Activated CD4-positive, CD25-positive, alpha-beta regulatory T cell treated with anti-CD3 and anti-CD28 coated beads, Interleukin-2, amount 50 U/mL, for 16 hours (primary cell): ENCODE measurements around the gene BTBD16.
A peak's percentile ranks its signal among the peaks of the same experiment; 100 is the strongest.

ENCODE experiments used
- DNase-seq: peaks from one replicate; pipeline ENCODE4 v3.0.0-alpha.2; 2020; ENCODE audit warnings: low read depth, low spot score

The BTBD16 gene

DNA sequence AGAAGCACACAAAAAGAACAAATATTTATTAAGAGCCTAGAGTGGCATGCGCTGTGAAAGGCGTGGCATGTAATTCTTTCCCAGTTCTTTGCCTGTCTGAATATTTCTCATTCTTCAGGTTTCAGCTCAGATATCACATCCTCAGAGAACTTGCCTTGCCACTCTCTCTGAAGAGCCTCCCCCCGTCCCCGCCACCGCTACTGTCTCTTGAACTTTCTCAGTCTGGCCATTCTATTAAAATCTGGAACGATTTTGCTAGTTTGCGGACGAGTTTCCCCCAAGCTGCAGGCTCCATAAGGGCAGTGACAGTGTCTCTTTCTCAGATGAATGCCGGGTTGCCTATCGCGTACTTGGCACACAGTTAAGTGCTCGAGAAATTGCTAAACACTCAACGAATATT, 102.6 kb downstream of the BTBD16 start:
- no peak for DNase-seq

- peak; percentile 84 for DNase-seq
Observed at GRCh38 chr10:122374237-122374858, 103.3 kb downstream of the BTBD16 start, which contains the start of gene PLEKHA1. PLEKHA1 (plus strand) TSS chr10:122374708; CDS start chr10:122393201, 18,493 bp downstream.

DNA sequence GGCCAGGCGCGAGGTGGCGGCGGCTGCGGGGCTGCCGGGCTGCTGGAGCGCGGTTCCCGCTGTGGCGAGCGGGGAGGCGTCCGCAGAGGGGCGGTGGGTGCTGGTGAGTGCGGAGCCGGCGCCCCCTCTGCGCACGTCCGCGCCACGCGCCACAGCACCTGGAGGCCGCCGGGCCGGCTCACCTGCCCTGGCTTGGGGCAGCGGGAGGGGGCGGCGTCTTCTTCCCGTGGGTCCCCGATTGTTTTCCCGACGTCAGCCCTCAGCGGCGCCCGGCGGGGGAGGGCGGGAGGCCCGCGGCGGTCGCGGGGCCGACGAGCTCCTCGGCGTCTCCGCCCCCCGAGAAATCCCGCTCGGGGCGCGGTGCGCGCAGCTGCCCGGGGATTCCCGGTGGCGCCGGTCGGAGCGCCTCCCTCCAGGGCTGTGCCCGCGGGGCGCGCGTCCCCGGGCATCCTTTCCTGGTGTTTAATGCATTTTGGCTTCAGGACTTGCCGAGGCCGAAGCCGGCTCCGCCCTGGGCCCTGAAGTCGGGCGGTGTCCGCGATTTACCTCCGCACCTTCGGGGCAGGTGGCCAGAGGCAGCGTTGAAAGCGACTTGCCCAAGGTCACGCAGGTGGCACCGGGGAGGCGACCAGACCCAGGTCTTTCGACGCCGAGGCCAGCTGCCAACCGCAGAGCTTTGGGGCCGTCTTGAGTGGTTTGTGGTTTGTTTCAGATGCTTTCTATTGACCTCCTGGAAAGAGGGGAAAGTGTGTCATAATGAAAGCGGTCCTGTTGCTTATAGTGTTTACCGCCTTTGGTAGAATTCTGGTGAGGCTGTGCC, 104.0 kb downstream of the BTBD16 start:
- peak; percentile 33 for DNase-seq

- DNase-seq, result no peak
Observed at GRCh38 chr10:122375679-122376160, 104.6 kb downstream of the BTBD16 start.

GRCh38 chr10:122376364-122376961, 105.4 kb downstream of the BTBD16 start:
- DNase-seq, result no peak

- DNase-seq, result no peak
Observed at GRCh38 chr10:122379041-122379440, 107.9 kb downstream of the BTBD16 start.

DNA sequence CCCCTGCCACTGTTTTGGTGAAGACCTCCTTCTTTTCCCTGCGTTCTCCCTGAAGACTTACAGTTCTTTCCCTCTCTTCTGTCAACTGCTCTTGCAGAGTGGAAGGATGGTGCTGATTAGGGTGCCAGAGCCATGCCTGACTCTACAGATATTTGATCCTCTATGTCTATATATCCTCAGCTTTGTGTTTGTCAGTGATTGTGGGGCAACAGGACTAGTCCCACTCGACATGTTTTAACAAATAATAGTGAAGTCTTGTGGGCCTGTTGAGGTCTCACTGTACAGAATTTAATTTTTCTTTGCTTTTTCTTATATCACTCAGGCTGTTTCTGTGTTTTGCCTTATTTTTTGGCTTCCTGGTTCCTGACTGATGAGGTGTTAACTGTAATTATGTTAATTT, 108.4 kb downstream of the BTBD16 start:
- no peak for DNase-seq

GRCh38 chr10:122380703-122381102, 109.6 kb downstream of the BTBD16 start:
- DNase-seq, result no peak

DNA sequence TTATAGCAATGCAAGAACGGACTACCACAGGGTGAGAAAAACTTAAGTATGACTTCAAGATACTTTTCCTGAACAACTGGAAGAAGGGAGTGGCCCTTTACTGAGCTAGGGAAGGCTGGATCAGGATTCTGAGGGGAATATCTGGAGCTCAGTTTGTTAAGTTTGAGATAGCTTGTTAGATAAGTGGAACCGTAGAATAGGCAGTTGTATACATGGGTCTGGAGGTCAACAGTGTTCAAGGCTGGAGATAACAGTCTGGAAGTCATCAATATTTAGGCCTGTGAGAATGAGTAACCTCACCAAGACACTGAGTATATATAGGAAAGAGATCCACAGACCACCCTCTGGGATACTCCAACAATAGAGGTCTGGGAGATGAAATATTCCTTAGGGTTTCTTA, 110.6 kb downstream of the BTBD16 start:
- DNase-seq, result no peak

GRCh38 chr10:122386514-122386913, 115.4 kb downstream of the BTBD16 start:
- DNase-seq, result no peak

DNA sequence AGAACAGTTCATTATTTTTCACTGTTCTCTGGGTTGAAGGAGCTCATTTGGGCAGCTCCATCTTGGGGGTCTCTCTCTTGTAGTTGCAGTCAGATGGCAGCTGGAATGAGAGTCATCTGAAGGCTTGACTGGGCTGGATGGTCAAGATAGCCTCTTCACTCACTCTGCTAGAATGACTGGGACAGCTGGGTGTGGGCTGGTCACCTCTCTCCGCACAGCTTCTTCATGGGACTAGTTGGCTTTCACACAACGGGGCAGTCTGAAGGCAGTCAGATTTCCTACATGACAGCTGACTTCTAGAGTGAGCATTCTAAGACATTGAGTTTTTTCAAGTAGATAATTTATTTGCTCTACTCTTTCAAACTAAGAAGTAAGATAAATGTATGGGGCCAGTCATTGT, 116.5 kb downstream of the BTBD16 start:
- no peak for DNase-seq
